ENCODE data around the gene MT1B.
"Not testable (repeated sequence)": the region's sequence is repeated elsewhere in the genome, so short reads cannot be mapped to it uniquely, and the experiment has no call there.

MT1B gene

DNA sequence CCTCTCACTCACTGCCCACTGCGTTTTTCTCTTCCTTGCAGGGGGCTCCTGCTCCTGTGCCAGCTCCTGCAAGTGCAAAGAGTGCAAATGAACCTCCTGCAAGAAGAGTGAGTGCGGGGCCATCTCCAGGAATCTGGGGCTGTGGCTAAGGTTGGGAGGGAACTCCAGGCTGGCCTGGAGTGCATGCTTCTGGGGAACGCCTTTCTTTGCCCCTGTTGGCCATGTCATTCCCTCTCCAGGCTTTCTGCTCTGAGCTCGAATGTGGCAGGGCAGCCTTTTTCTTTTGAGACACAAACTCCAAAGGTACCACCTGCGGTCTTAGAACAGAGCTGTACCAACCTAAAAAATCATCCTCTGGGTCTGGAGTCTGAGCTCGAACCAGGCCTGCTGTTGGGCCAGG, 33.5 kb upstream of the MT1B start:
- no peak for DNase-seq (ENCODE audit: low read depth)
- no peak overlapping the region for H3K4me3 ChIP-seq (ENCODE audit: low read depth, low read length)
- TF ChIP-seq, protein P1, sequence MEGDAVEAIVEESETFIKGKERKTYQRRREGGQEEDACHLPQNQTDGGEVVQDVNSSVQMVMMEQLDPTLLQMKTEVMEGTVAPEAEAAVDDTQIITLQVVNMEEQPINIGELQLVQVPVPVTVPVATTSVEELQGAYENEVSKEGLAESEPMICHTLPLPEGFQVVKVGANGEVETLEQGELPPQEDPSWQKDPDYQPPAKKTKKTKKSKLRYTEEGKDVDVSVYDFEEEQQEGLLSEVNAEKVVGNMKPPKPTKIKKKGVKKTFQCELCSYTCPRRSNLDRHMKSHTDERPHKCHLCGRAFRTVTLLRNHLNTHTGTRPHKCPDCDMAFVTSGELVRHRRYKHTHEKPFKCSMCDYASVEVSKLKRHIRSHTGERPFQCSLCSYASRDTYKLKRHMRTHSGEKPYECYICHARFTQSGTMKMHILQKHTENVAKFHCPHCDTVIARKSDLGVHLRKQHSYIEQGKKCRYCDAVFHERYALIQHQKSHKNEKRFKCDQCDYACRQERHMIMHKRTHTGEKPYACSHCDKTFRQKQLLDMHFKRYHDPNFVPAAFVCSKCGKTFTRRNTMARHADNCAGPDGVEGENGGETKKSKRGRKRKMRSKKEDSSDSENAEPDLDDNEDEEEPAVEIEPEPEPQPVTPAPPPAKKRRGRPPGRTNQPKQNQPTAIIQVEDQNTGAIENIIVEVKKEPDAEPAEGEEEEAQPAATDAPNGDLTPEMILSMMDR (IDR thresholded peaks at IDR 0.05; ENCODE audit: control insufficient read depth, extremely low read depth, insufficient read depth), result no peak

DNA sequence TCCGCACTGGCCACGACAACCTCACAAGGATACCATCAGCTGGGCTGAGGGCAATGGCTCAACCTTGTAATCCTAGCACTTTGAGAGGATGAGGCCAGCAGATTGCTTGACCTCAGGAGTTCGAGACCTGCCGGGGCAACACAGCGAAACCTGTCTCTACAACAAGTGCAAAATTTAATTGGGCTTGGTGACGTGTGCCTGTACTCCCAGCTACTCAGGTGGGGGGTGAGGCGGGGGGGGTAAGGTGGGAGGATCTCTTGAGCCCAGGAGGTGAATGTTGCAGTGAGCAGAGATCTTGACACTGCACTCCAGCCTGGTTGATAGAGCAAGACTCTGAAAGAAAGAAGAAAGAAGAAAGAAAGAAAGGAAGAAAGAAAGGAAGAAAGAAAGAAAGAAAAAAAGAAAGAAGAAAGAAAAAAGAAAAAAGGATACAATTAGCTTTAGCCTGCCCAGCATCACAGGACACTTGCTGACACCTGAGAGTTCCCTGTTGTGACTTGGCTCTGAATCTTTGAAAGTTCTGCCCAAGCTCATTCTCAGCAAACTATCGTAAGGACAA, 31.3 kb upstream of the MT1B start:
- DNase-seq (ENCODE audit: low read depth), result no peak
- TF ChIP-seq, protein P1 (IDR thresholded peaks at IDR 0.05; ENCODE audit: control insufficient read depth, extremely low read depth, insufficient read depth), result no peak
- H3K4me3 ChIP-seq (ENCODE audit: low read depth, low read length), result no peak overlapping the region

DNA sequence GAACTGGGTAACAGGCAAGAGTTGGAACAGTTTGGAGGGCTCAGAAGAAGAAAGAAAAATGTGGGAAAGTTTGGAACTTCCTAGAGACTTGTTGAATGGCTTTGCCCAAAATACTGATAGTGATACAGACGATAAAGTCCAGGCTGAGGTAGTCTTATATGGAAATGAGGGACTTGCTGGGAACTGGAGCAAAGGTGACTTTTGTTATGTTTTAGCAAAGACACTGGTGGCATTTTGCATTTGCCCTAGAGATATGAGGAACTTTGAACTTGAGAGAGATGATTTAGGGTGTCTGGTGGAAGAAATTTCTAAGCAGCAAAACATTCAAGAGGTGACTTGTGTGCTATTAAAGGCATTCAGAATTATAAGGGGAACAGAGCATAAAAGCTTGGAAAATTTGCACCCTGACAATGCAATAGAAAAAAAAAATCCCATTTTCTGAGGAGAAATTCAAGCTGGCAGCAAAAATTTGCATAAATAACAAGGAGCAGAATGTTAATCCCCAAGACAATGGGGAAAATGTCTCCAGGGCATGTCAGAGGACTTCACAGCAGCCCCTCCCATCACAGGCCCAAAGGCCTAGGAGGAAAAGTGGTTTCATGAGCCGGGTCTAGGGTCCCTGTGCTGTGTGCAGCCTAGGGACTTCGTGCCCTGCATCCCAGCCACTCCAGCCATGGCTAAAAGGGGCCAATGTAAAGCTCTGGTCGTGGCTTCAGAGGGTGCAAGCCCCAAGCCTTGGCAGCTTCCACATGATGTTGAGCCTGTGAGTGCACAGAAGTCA, 29.8 kb upstream of the MT1B start:
- DNase-seq (ENCODE audit: low read depth); H3K4me3 ChIP-seq (ENCODE audit: low read depth, low read length): not testable (repeated sequence)

DNA sequence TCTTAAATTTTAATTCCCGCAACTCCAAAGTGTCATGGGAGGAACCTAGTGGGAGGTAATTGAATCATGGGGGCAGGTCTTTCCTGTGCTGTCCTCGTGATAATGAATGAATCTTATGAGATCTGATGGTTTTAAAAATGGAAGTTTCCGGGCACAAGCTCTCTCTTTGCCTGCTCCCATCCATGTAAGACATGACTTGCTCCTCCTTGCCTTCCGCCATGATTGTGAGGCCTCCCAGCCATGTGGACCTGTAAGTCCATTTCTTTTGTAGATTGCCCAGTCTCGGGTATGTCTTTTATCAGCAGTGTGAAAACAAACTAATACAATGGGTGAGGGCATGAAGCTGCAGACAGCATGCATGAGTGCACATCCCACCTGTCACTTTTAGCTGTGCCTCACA, 28.5 kb upstream of the MT1B start:
- H3K4me3 ChIP-seq (ENCODE audit: low read depth, low read length); DNase-seq (ENCODE audit: low read depth): not testable (repeated sequence)

DNA sequence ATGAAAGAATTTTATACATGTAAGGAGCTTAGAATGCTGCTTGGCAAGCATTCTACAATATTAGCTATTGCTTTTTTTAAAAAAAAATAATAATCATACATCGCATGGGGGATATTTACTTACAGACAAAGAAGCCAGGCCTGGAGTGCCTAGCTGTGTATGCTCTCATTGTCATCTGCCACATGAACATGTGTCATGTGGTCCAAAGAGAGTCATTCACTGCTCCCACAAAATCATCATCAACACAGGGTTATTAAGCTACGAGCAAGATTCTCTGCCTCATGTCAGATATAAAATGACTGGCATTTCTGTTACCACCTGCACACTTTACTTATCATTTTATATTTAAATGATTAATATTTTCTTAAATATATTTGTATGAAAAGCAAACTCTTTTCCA, 28.0 kb upstream of the MT1B start:
- no peak overlapping the region for H3K4me3 ChIP-seq (ENCODE audit: low read depth, low read length)
- DNase-seq (ENCODE audit: low read depth), result no peak
- TF ChIP-seq, protein P1 (IDR thresholded peaks at IDR 0.05; ENCODE audit: control insufficient read depth, extremely low read depth, insufficient read depth), result no peak

DNA sequence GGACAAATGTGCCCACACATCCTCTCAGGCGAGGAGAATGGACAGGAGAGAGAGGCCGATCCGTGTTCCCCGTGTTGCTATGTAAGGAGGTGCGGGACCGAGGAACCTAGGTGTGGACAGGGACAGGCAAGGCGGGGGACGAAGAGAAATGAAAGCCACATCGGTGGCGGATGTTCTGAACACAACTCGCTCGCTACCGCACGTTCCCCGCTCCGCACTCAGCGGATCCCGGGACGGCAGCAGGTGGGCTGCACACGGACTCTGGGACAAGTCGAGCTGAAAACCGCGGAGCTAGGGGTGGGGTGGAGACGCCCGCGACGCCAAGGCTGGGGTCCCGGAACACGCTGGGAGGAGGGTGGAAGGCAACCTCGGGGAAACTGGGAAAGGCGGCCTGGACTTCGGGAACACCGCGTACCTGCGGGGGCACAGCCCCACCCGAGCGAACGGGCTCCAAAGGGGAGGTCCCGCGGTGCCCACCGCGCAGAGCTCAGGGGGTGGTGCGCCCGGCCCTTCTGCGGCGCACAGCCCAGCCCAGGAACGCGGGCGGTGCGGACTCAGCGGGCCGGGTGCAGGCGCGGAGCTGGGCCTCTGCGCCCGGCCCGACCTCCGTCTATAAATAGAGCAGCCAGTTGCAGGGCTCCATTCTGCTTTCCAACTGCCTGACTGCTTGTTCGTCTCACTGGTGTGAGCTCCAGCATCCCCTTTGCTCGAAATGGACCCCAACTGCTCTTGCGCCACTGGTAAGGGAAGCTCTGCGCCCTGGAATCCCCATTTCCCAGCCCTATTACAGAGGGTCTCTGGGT, 26.3 kb upstream of the MT1B start, which contains the start of gene MT1E:
MT1E (plus strand) TSS at position 642 of the 803 bp plus-strand sequence; CDS start at position 713, 71 bp downstream.
- H3K4me3 ChIP-seq (ENCODE audit: low read depth, low read length), result no peak within 1 kb of the TSS
- TF ChIP-seq, protein P1 (IDR thresholded peaks at IDR 0.05; ENCODE audit: control insufficient read depth, extremely low read depth, insufficient read depth), result no peak
- DNase-seq (ENCODE audit: low read depth), result no peak

DNA sequence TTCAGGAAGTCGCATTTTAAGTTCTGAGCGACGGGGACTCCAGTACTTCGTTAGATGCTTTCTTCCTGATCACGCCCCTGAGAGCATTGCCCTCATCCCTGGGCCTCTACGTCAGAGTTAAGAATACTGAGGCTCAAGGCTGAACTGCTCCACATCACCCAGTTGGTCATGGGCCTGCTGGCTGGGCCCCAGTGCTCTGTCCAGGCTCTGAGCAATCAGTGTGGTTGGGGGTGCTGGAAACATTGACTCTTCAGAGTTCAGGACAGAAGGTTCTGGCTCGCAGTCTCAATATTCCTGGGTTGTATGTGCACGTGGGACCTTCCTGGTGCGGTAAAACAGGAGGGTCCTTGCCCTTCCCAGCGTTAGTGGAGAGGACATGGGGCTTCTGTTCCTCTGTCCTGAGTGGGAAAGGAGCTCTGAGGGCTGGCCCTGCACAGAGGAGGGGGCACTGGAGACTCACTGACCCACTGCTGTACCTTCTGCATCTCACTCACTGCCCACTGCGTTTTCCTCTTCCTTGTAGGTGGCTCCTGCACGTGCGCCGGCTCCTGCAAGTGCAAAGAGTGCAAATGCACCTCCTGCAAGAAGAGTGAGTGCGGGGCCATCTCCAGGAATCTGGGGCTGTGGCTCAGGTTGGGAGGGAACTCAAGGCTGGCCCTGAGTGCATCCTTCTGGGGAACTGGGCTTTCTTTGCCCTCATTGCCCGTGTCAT, 25.6 kb upstream of the MT1B start:
- no peak for DNase-seq (ENCODE audit: low read depth)
- TF ChIP-seq, protein P1 (IDR thresholded peaks at IDR 0.05; ENCODE audit: control insufficient read depth, extremely low read depth, insufficient read depth), result no peak

More for the DNA sequence above, 25.6 kb upstream of the MT1B start:
- no peak overlapping the region for H3K4me3 ChIP-seq (ENCODE audit: low read depth, low read length)

Measured in LNCaP clone FGC (cell line).